H9 (cell line): ENCODE results near the gene IFIH1. TPM values are rescaled to one million over a fixed set of nuclear protein-coding genes. Genes with fewer than 3 reads are reported as not detected.

Experiments
- DNase-seq: peaks from one replicate; pipeline ENCODE4 v3.0.0-alpha.2; 2017
- H2AFZ ChIP-seq: one replicate; pipeline ENCODE4 v1.6.1; 2013; ENCODE audit warnings: mild to moderate bottlenecking, low read length, control low read depth, moderate library complexity
- H2AK5ac ChIP-seq: 2 replicates; pipeline ENCODE4 v1.6.1; 2013; ENCODE audit warnings: low read length, control low read depth, mixed read lengths; ENCODE audit not compliant: insufficient read length
- H2BK120ac ChIP-seq: one replicate; pipeline ENCODE4 v1.6.1; 2013; ENCODE audit warnings: low read depth, mild to moderate bottlenecking, low read length, control low read depth, inconsistent platforms; ENCODE audit not compliant: poor library complexity, severe bottlenecking
- H2BK12ac ChIP-seq: 2 replicates; pipeline ENCODE4 v1.6.1; 2013; ENCODE audit warnings: low read length, control low read depth, mixed read lengths, low read depth; ENCODE audit not compliant: insufficient read length
- H2BK15ac ChIP-seq: 2 replicates; pipeline ENCODE4 v1.6.1; 2013; ENCODE audit warnings: low read depth, low read length, control low read depth
- H2BK20ac ChIP-seq: one replicate; pipeline ENCODE4 v1.6.1; 2013; ENCODE audit warnings: low read depth, mild to moderate bottlenecking, low read length, control low read depth, inconsistent platforms; ENCODE audit not compliant: poor library complexity, severe bottlenecking
- H2BK5ac ChIP-seq: 2 replicates; pipeline ENCODE4 v1.6.1; 2013; ENCODE audit warnings: low read length, control low read depth, mixed read lengths; ENCODE audit not compliant: insufficient read length
- H3K14ac ChIP-seq: 2 replicates; pipeline ENCODE4 v1.6.1; 2013; ENCODE audit warnings: low read length, control low read depth; ENCODE audit not compliant: insufficient read depth
- H3K18ac ChIP-seq: 2 replicates; pipeline ENCODE4 v1.6.1; 2013; ENCODE audit warnings: low read depth, mild to moderate bottlenecking, mixed read lengths, low read length, control low read depth; ENCODE audit not compliant: insufficient read length
- H3K23ac ChIP-seq: 2 replicates; pipeline ENCODE4 v1.6.1; 2013; ENCODE audit warnings: low read length, control low read depth, mixed read lengths, low read depth; ENCODE audit not compliant: insufficient read length
- H3K23me2 ChIP-seq: 2 replicates; pipeline ENCODE4 v1.6.1; 2013; ENCODE audit warnings: low read depth, mild to moderate bottlenecking, mixed read lengths, low read length, control low read depth; ENCODE audit not compliant: insufficient read length, poor library complexity, severe bottlenecking
- H3K27ac ChIP-seq: 2 replicates; pipeline ENCODE4 v1.5.1; 2013; ENCODE audit warnings: low read length, control low read depth, mixed read lengths, low read depth; ENCODE audit not compliant: insufficient read length
- H3K27me3 ChIP-seq: 2 replicates; pipeline ENCODE4 v1.6.1; 2013; ENCODE audit warnings: low read length, control low read depth, inconsistent platforms; ENCODE audit not compliant: insufficient read depth
- H3K4ac ChIP-seq: 2 replicates; pipeline ENCODE4 v1.6.1; 2013; ENCODE audit warnings: low read depth, mild to moderate bottlenecking, control low read depth, inconsistent platforms, low read length, moderate library complexity
- H3K4me1 ChIP-seq: 2 replicates; pipeline ENCODE4 v1.6.1; 2013; ENCODE audit warnings: low read length, control low read depth, inconsistent platforms; ENCODE audit not compliant: insufficient read depth
- H3K4me2 ChIP-seq: 2 replicates; pipeline ENCODE4 v1.6.1; 2013; ENCODE audit warnings: low read length, control low read depth, mixed read lengths; ENCODE audit not compliant: insufficient read length, insufficient read depth
- H3K56ac ChIP-seq: 2 replicates; pipeline ENCODE4 v1.6.1; 2013; ENCODE audit warnings: low read depth, mild to moderate bottlenecking, mixed read lengths, low read length, control low read depth; ENCODE audit not compliant: insufficient read length
- H3K79me1 ChIP-seq: 2 replicates; pipeline ENCODE4 v1.6.1; 2013; ENCODE audit warnings: low read depth, mild to moderate bottlenecking, moderate library complexity, low read length, control low read depth, inconsistent platforms; ENCODE audit not compliant: insufficient read depth, poor library complexity, severe bottlenecking
- H3K79me2 ChIP-seq: 2 replicates; pipeline ENCODE4 v1.6.1; 2013; ENCODE audit warnings: low read length, control low read depth, inconsistent platforms; ENCODE audit not compliant: insufficient read depth
- H3K9ac ChIP-seq: 2 replicates; pipeline ENCODE4 v1.6.1; 2013; ENCODE audit warnings: low read length, control low read depth, mixed read lengths; ENCODE audit not compliant: insufficient read length; ENCODE audit errors: extremely low read depth
- H3K9me3 ChIP-seq: one replicate; pipeline ENCODE4 v1.6.1; 2013; ENCODE audit warnings: low read depth, low read length, inconsistent platforms; ENCODE audit not compliant: control insufficient read depth
- H3T11ph ChIP-seq: one replicate; pipeline ENCODE4 v1.6.1; 2013; ENCODE audit warnings: mild to moderate bottlenecking, low read length, control low read depth, inconsistent platforms
- H4K20me1 ChIP-seq: one replicate; pipeline ENCODE4 v1.6.1; 2013; ENCODE audit not compliant: control insufficient read depth, insufficient read length, insufficient read depth
- H4K5ac ChIP-seq: 2 replicates; pipeline ENCODE4 v1.6.1; 2013; ENCODE audit warnings: low read depth, mild to moderate bottlenecking, mixed read lengths, low read length, control low read depth; ENCODE audit not compliant: insufficient read length
- H4K8ac ChIP-seq: replicated peaks from 2 replicates; pipeline ENCODE4 v1.6.1; 2013; ENCODE audit warnings: low read length, control low read depth, mixed read lengths, low read depth; ENCODE audit not compliant: insufficient read length
- H4K91ac ChIP-seq: 2 replicates; pipeline ENCODE4 v1.6.1; 2013; ENCODE audit warnings: low read depth, mild to moderate bottlenecking, moderate library complexity, mixed read lengths, low read length, control low read depth; ENCODE audit not compliant: insufficient read length
- H3K27ac Mint-ChIP-seq, 3 experiments: 2 replicates in 2 of 3; 3 replicates in 1 of 3; pipeline ENCODE4 v1.8.0; 2020 to 2021; ENCODE audit warnings: mixed read lengths in 3 of 3, mild to moderate bottlenecking in 1 of 3, moderate library complexity in 1 of 3
- H3K27me3 Mint-ChIP-seq: 2 replicates; pipeline ENCODE4 v1.8.0; 2021; ENCODE audit warnings: low read depth, mild to moderate bottlenecking, moderate library complexity, mixed read lengths
- H3K36me3 Mint-ChIP-seq, 3 experiments: 2 replicates in 2 of 3; 3 replicates in 1 of 3; pipeline ENCODE4 v1.8.0; 2020 to 2021; ENCODE audit warnings: low read depth in 3 of 3, mixed read lengths in 3 of 3; ENCODE audit not compliant: insufficient read depth in 1 of 3
- H3K4me1 Mint-ChIP-seq, 2 experiments: 2 replicates each; pipeline ENCODE4 v1.8.0; 2020; ENCODE audit warnings: mixed read lengths in 2 of 2
- H3K4me3 Mint-ChIP-seq, 2 experiments: 2 replicates in 1 of 2; 3 replicates in 1 of 2; pipeline ENCODE4 v1.8.0; 2020 to 2021; ENCODE audit warnings: mild to moderate bottlenecking in 2 of 2, mixed read lengths in 2 of 2, moderate library complexity in 1 of 2
- H3K9me3 Mint-ChIP-seq, 2 experiments: 2 replicates in 1 of 2; 3 replicates in 1 of 2; pipeline ENCODE4 v1.8.0; 2020; ENCODE audit warnings: mild to moderate bottlenecking in 2 of 2, mixed read lengths in 2 of 2, moderate library complexity in 1 of 2
- CTCF ChIP-seq: fragments of 200-600 bp; sonication (generic); conservative IDR thresholded peaks from 3 replicates; pipeline ENCODE4 v1.8.0; 2021; ENCODE audit warnings: antibody characterized with exemption, mild to moderate bottlenecking
- WGBS: extraction: QIAGEN DNeasy Blood & Tissue Kit; methylation state at CpG from one replicate; pipeline ENCODE4 v1.1.7; 2013; ENCODE audit warnings: missing lambda C conversion rate, low lambda C conversion rate, mixed read lengths; ENCODE audit not compliant: insufficient read length; ENCODE audit errors: extremely low coverage; 5-methylcytosine and 5-hydroxymethylcytosine counted together
- total RNA-seq: library from RNA; stranded (reverse); gene quantifications from 2 replicates; pipeline ENCODE4 v1.2.1, GENCODE V29; 2021

IFIH1 gene
- total RNA-seq, 1 experiment from 2014 or later, result 0.81 TPM

GRCh38 chr2:162316590-162316989, 1.9 kb downstream of the IFIH1 start:
- no peak for DNase-seq
- H2BK12ac ChIP-seq, result no peak overlapping the region
- no peak overlapping the region for H3K14ac ChIP-seq
- no peak overlapping the region for H3K4ac ChIP-seq
- no peak overlapping the region for H2AK5ac ChIP-seq
- peaks cover 8% of the 10 kb centered on the region for H3K23me2 ChIP-seq
- H2BK120ac ChIP-seq, result no peak overlapping the region
- H2BK15ac ChIP-seq, result no peak overlapping the region
- no peaks in the 10 kb centered on the region for H3K9me3 ChIP-seq
- no peak overlapping the region for H4K8ac ChIP-seq
- no peak overlapping the region for H2AFZ ChIP-seq
- no peak overlapping the region for H2BK5ac ChIP-seq
- no peaks in the 10 kb centered on the region for H3K79me1 ChIP-seq
- no peak overlapping the region for H4K5ac ChIP-seq
- H4K20me1 ChIP-seq, result no peaks in the 10 kb centered on the region
- no peaks in the 10 kb centered on the region for H3K79me2 ChIP-seq
- H3K56ac ChIP-seq, result no peak overlapping the region
- no peak overlapping the region for H3K4me2 ChIP-seq
- no peak for TF ChIP-seq CTCF
- Mint-ChIP-seq H3K27ac (no peak overlapping the region), H3K27me3 (peaks cover 28% of the 10 kb centered on the region), H3K4me3 (no peak overlapping the region), H3K9me3 (no peaks in the 10 kb centered on the region), H3K4me1 (peaks cover 21 to 23% of the 10 kb centered on the region in 2 experiments), H3K36me3 (peaks cover 0 to 4% (median 0%) of the 10 kb centered on the region in 3 experiments; a peak in 1 of 7 replicates)
- H3K18ac ChIP-seq, result no peak overlapping the region
- no peak overlapping the region for H3K9ac ChIP-seq
- no peak overlapping the region for H4K91ac ChIP-seq
- no peak overlapping the region for H2BK20ac ChIP-seq
- no peaks in the 10 kb centered on the region for H3K4me1 ChIP-seq
- no CpG with 5 or more reads among the region's 2 CpGs for WGBS
- H3K27ac ChIP-seq, result no peak overlapping the region
- no peaks in the 10 kb centered on the region for H3K27me3 ChIP-seq
- H3T11ph ChIP-seq, result no peak overlapping the region
- no peak overlapping the region for H3K23ac ChIP-seq
